Smooth muscle cell of the umbilical artery (primary cell): ENCODE measurements around the gene MTFR1L. TPM values are rescaled to one million over a fixed set of nuclear protein-coding genes. Genes with fewer than 3 reads are reported as not detected.

Source experiments
- total RNA-seq: library from RNA; depleted of rRNA; stranded (reverse); fragments of >200 nt; gene quantifications from 2 replicates; pipeline ENCODE4 v1.2.3, GENCODE V29; 2014

Gene MTFR1L
- 37.1 and 41.7 TPM in 2 replicates for total RNA-seq

DNA sequence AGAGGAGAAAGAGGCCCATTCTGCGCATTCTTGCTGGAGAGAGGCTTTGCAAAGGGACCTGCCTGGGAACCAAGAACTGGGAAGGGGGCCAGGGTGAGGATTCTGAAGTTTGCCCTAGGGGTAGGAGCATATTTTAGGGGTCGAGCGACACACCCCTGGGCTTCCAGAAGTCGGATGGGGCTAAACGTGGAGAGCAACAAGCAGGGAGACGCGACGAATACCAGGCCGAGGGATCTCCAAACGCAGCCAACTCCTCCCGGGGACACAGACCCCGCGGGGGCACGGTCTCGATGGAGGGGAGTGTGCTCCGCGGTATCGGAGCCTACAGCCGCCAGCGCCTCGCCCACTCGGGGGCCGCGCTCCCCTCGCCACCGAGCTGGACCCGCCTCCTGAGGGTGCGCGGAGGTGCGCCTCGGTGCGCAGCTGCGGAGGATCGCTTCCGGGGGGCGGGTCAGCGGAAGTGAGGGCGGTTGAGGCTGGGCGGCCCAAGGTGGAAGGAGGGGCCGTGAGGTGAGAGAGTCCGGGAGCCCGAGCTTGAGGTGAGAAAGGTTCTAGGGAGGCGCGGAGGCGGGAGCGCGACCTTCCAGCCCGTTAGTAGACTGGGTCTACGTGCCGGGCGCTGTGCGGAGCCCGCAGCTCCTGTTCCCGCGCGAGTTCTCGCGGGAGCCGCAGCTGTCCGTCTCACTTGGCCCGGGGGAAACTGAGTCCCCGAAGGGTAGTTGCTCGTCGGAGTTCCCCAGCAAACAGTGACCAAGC lies at the start of gene MTFR1L:
Gene MTFR1L, plus strand, starts transcription at position 464 of the 756 bp plus-strand sequence. CDS start 3,151 bp downstream, outside the sequence.

DNA sequence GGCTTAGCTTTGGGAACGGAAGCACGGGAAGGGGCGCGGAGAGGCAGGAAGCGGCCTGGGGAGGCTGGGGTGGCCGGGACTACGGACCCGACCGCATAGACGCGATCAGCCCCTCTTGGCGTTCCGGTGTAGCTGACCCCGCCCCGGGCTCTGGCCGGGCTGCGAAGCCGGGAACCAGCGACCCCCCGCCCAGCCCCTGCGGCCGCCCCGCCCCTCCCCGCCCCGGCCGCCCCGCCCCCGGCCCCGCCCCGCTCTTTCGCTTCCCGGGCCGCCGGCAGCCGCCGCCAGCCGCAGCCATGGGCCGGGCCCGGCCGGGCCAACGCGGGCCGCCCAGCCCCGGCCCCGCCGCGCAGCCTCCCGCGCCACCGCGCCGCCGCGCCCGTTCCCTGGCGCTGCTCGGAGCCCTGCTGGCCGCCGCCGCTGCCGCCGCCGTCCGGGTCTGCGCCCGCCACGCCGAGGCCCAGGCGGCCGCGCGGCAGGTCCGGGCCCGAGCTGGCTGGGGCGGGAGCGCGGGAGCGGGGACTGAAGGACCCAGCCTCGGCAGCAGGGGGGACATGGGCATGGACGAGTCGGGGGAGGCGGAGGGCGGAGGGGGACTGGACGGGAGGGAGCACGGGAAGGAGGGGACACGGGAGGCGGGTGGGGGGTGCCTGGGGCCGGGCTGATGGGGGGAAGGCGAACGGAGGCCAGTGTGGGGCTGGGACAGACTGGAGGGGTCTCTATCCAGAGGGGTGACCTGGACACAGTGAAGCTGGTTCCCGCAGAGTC lies 19.6 kb upstream of the MTFR1L start, which contains the start of gene SELENON:
Gene SELENON, plus strand, starts transcription at position 259 of the 768 bp plus-strand sequence. Its CDS starts 38 bp downstream, at position 297.

DNA sequence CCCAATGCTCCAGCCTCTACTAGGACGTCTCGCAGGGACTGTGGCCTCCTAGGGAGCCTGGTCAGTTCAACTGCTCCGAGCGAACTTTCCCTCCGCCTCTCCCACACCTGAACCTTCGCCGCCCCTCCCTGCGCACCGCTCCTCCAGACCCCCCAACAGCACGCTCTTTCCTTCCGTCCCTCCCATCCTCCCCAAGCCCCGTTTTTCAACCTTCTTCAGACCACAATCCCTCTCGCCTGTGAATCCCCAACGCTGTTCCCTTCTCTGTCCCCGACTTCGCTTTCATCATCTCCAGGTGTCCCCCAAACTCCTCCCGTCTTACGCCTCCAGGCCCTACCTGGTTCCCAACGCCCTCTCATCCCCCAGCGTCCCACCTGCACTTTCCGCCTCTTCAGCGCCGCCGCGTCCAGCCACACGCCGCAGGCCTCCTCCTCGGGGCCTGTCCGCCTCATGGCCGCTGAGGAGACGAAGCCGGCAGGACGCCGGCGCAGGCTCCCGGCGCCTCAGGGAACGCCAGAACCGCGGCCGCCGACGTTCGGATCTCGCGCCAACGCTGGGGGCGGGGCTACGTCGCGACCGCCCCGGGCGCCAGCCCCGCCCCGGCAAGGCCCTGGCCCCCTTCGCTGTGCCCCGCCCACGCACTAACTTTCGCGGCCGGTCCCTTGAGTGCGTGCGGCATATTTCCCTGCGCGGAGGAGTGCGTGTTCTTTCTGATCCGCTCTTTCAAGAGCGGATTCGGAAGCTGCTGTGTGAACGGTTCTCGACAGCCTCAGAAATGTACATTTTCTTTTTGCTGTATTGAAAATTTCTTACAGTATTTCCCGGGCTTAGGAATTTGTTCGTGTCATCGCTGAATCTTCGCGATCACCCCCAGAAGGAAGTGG lies 39.4 kb downstream of the MTFR1L start, which contains the start of gene AUNIP:
Gene AUNIP, minus strand, starts transcription at position 552 of the 884 bp plus-strand sequence. Its CDS starts 100 bp downstream, at position 452.

DNA sequence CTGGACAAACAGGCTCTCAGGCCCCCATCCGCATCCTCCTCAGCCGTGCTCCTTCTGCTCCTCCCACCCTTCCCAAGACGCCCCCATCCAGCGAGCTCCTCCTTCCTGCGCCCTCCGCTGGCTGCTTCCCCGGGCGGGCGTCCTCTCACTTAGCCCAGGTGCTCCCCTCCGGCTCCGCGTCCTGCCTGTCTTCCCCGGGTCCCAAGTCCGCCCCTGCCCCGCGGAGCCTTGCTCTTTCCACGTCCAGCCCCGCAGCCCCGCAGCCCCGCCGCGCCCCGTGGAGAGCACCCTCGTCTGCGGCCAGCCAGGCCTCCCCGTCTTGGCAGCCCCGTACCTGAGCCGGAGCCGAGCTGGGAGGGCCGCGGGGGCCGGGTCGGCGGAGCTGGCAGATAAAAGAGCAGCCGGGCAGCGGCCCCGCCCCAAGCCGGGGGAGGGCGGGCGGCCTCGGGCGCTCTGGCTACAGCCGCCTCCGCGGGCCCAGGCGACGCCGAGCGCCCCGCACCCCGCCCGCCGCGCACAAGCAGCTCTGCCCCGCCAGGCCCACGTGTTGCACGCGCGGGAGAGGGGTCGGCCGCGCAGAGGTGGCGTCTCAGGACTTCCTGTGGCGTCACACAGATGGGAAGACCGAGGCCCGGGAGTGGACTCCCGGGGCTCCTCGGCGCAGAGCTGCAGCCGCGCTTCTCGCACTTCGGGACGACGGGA lies 55.6 kb downstream of the MTFR1L start, which contains the start of gene PAQR7:
Gene PAQR7, minus strand, starts transcription at position 555 of the 702 bp plus-strand sequence. CDS start 11,869 bp downstream, outside the sequence.

Other genes with a start within 250 kb of the MTFR1L start
- gene MAN1C1, start 203.2 kb upstream of the MTFR1L start, total RNA-seq = 0.65 and 2.1 TPM in 2 replicates
- 26.7 and 74.0 TPM in 2 replicates for gene SELENON, start 19.8 kb upstream of the MTFR1L start, total RNA-seq
- gene AUNIP, start 39.5 kb downstream of the MTFR1L start, total RNA-seq = 0.30 and 1.8 TPM in 2 replicates
- 7.4 and 9.0 TPM in 2 replicates for gene PAQR7, start 55.8 kb downstream of the MTFR1L start, total RNA-seq
- gene STMN1, start 86.5 kb downstream of the MTFR1L start, total RNA-seq = 11.6 and 78.8 TPM in 2 replicates
- gene PAFAH2, start 178.1 kb downstream of the MTFR1L start, total RNA-seq = 8.3 and 11.7 TPM in 2 replicates
- 0.30 and 1.4 TPM in 2 replicates for gene EXTL1, start 201.8 kb downstream of the MTFR1L start, total RNA-seq
- gene SLC30A2, start 226.2 kb downstream of the MTFR1L start, total RNA-seq = not detected in 2 replicates
- not detected in 2 replicates for gene TRIM63, start 247.7 kb downstream of the MTFR1L start, total RNA-seq